ENCODE measurements around the gene IGSF21.

The IGSF21 gene

DNA sequence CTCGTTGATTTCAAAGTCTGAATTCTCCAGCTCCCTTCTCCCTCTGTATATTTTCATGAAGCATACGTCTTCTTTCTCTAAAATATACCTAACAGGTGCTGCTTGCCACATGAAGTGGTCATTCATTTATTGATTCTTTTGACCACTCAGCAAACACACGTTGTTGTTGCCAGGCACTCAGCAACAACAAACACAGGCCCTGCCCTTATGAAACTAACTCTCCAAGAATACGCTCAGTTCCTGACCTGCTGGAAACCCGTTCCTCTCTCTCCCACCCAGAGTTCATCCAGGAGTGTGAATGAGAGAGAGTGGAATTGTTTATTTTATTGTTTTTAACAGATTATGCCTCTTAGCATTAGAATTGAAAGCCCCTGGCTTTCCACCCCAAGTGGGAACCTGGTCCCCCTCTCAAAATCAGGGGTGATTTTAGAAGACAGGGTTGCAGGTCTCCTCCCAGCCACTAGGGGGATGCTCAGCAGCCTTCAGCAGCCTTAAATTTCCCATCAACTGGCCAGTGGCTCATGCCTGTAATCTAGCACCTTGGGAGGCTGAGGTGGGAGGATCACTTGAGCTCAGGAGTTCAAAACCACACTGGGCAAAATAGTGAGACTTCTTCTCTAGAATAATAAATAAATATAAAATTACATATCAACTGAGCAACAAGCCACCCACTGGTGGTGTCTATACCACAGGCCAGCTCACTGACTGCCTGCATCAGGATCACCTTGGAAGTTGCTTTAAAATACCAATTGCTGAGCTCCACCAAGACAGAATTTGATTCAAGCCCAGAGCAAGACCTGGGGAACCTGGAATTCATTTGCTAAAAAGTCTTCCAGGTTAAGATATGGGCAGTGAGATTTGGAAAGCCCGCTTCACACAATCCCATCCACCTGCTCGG is 192.1 kb downstream of the IGSF21 start:
- TF ChIP-seq, protein P1, sequence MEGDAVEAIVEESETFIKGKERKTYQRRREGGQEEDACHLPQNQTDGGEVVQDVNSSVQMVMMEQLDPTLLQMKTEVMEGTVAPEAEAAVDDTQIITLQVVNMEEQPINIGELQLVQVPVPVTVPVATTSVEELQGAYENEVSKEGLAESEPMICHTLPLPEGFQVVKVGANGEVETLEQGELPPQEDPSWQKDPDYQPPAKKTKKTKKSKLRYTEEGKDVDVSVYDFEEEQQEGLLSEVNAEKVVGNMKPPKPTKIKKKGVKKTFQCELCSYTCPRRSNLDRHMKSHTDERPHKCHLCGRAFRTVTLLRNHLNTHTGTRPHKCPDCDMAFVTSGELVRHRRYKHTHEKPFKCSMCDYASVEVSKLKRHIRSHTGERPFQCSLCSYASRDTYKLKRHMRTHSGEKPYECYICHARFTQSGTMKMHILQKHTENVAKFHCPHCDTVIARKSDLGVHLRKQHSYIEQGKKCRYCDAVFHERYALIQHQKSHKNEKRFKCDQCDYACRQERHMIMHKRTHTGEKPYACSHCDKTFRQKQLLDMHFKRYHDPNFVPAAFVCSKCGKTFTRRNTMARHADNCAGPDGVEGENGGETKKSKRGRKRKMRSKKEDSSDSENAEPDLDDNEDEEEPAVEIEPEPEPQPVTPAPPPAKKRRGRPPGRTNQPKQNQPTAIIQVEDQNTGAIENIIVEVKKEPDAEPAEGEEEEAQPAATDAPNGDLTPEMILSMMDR (IDR thresholded peaks at IDR 0.05; ENCODE audit: low read depth, low read length, missing control alignments) = peak; percentile 46
- DNase-seq (ENCODE audit: extremely low read depth, low read depth) = no peak
- no peak overlapping the region for H3K4me3 ChIP-seq (replicated peaks; ENCODE audit: low read depth, low read length)

DNA sequence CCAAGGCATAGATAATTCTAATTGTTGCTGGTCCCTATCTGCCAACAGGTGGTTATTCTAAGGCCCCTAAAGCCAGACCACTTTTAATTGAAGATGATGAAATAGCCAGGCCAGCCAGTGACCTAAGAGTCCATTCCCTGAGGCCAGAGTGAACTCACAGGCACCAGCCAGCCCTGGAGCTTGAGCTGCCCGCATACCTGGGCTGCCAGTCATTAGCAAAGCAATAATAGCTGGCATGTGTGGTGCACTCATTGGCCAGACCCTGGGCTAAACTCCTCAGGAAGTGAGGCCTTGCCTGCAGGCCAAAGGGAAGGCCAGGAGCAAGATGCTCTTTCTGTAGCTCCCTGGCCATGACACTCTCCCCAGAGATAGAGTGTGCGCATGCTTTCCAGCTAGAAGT is 192.8 kb downstream of the IGSF21 start:
- H3K4me3 ChIP-seq (replicated peaks; ENCODE audit: low read depth, low read length) = no peak overlapping the region
- DNase-seq (ENCODE audit: extremely low read depth, low read depth) = no peak
- TF ChIP-seq, protein P1 (IDR thresholded peaks at IDR 0.05; ENCODE audit: low read depth, low read length, missing control alignments) = no peak

DNA sequence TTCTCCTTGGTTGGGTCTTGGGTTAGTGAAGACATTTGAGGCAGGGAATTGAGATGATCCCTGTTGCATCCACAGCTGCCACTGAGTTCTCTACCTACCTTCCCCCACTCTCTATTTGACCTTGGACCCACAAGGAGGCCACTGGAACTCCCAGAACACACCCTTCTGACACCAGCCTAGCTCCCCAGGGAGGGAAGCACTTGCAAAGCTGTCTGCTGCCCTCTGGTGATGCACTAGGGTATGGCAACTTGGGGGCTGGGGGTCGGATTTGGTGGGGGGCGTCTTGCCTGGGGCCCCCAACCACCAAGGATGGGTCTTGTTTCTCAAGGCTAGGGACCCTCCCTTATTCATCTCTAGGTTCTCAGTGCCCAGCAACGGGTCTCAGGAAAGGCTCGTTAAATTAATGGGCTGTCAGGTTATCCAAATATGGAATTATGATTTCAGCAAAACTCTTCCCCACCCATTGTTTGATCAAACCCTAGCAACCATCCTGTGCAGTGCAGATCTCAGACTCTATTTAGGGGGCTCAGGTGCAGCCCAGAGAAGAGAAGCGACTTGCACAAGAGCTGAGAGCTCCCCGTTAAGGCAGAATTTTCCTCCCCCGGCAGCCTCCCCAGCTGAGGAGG is 195.3 kb downstream of the IGSF21 start:
- TF ChIP-seq, protein P1 (IDR thresholded peaks at IDR 0.05; ENCODE audit: low read depth, low read length, missing control alignments) = peak; percentile 17
- no peak for DNase-seq (ENCODE audit: extremely low read depth, low read depth)
- no peak overlapping the region for H3K4me3 ChIP-seq (replicated peaks; ENCODE audit: low read depth, low read length)

DNA sequence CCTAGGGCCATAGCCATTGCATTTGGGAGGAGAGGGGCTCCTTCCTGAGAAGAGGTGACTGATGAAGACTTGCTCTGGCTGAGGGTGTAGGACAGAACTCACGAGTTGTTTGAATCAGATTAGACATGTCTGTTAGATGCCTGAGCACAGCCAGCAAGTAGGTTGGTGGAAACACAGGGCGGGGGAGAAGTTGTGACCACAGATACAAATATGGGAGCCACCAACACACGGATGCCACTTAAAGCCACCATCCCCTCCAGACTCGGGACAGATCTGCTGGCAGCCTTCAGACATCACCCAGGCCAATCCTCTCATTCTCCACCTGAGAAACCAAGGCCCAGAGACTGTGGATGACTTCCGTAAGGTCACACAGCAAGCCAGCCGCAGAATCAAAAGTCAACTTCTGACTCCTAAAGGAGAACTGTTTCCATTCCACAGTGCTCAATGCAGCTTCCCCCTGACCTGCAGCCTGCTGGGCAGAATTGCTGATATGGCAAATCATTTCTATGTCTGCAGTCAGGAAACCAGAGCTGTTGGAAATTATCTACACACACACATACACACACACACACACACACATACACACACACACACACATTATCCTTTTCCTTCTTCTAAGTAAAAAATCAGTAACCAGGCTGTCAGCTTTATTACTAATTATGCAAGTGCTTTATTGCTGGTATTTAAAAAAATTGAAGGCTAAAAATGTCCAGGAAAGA is 196.7 kb downstream of the IGSF21 start:
- TF ChIP-seq, protein P1 (IDR thresholded peaks at IDR 0.05; ENCODE audit: low read depth, low read length, missing control alignments) = no peak
- DNase-seq (ENCODE audit: extremely low read depth, low read depth) = no peak
- H3K4me3 ChIP-seq (replicated peaks; ENCODE audit: low read depth, low read length) = no peak overlapping the region

DNA sequence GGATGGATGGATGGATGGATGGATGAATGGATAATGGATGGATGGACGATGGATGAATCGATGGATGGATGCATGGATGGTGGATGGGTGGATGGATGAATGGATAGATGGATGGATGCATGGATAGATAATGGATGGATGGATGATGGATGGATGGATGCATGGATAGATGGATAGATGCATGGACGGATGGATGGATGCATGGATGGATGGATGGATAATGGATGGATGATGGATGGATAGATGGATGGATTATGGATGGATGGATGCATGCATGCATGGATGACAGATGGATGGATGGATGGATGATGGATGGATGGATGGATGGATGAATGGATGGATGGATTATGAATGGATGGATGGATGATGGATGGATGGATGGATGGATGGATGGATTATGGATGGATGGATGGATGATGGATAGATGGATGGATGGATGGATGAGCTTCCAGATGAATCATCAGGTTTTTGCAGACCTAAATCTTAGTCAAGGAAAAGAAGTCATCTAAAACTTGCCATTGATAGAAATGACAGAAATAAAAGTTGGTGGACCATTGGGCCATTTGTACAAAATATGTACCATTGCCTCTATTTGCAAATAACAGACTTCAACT is 197.7 kb downstream of the IGSF21 start:
- TF ChIP-seq, protein P1 (IDR thresholded peaks at IDR 0.05; ENCODE audit: low read depth, low read length, missing control alignments) = no peak
- no peak for DNase-seq (ENCODE audit: extremely low read depth, low read depth)
- no peak overlapping the region for H3K4me3 ChIP-seq (replicated peaks; ENCODE audit: low read depth, low read length)

DNA sequence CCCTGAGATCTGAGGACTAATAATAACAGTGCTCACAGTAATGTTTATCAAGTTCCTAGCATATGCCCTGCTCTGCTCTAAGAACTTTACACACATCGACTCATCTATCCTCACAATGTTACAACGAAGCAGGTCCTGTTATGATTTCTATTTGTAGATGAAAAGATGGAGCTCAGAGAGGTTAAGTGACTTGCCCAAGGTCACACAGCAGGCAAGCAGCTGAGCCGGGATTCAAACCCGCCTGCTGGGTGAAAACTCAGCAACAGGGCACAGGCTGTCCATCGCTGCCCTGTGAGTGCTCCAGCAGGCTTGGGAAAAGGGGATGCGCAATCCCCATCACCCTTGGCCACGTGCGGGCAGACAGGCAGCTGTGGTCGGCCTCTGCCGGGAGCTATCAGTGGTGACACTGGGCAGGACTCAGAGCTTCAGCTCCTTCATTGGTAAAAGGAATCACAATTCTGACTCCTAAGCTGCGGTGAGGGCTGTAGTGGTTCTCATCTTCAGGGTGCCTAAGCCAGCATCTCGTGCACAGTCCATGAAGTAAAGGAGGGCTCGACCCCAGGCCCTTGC is 199.8 kb downstream of the IGSF21 start:
- H3K4me3 ChIP-seq (replicated peaks; ENCODE audit: low read depth, low read length) = no peak overlapping the region
- TF ChIP-seq, protein P1 (IDR thresholded peaks at IDR 0.05; ENCODE audit: low read depth, low read length, missing control alignments) = no peak
- no peak for DNase-seq (ENCODE audit: extremely low read depth, low read depth)

Measured in HFF-Myc (cell line).